Calu3 (cell line): Measurements from ENCODE around the gene AQP6. TPM values are rescaled to one million over a fixed set of nuclear protein-coding genes. Genes with fewer than 3 reads are reported as not detected.

Source experiments
- BruUV-seq: library from RNA; stranded (reverse); fragments of 400-500 nt; replicated peaks from 2 replicates; lab custom pipeline; 2021; lab: Mats Ljungman, UMichigan
- CTCF ChIA-PET: fragments of 300-600 bp; sonication (Branson Sonifier 250); formaldehyde crosslinking; loops from one replicate; lab custom pipeline; 2022; ENCODE audit warnings: antibody characterized with exemption; lab: Charles Lee
- DNase-seq: peaks from one replicate; pipeline ENCODE4 v3.0.0; 2022
- H3K27ac Mint-ChIP-seq: one replicate; pipeline ENCODE4 v1.8.0; 2022; ENCODE audit warnings: mixed read lengths; ENCODE audit not compliant: unreplicated experiment
- H3K27me3 Mint-ChIP-seq: one replicate; pipeline ENCODE4 v1.8.0; 2022; ENCODE audit warnings: mixed read lengths; ENCODE audit not compliant: unreplicated experiment
- H3K36me3 Mint-ChIP-seq: one replicate; pipeline ENCODE4 v1.8.0; 2022; ENCODE audit warnings: mild to moderate bottlenecking, moderate library complexity, mixed read lengths; ENCODE audit not compliant: insufficient read depth, unreplicated experiment
- H3K4me1 Mint-ChIP-seq: one replicate; pipeline ENCODE4 v1.8.0; 2022; ENCODE audit warnings: mild to moderate bottlenecking, low read depth, mixed read lengths; ENCODE audit not compliant: unreplicated experiment
- H3K4me3 Mint-ChIP-seq: one replicate; pipeline ENCODE4 v1.8.0; 2022; ENCODE audit warnings: mild to moderate bottlenecking, low read depth, moderate library complexity, mixed read lengths; ENCODE audit not compliant: unreplicated experiment
- H3K9me3 Mint-ChIP-seq: one replicate; pipeline ENCODE4 v1.8.0; 2022; ENCODE audit warnings: low read depth, mixed read lengths; ENCODE audit not compliant: unreplicated experiment
- intact Hi-C: fragments of 100-400 bp; cut with micrococcal nuclease; formaldehyde crosslinking; loops from one replicate; pipeline ENCODE4 v1.10.0; 2022; ENCODE audit not compliant: unreplicated experiment
- total RNA-seq: library from RNA; stranded (reverse); gene quantifications from 2 replicates; pipeline ENCODE4 v1.2.3, GENCODE V29; 2022
- TF ChIP-seq, protein P1 (sequence below): fragments of 200-600 bp; IDR thresholded peaks from one replicate; pipeline ENCODE4 v1.8.0; 2022; ENCODE audit warnings: antibody characterized with exemption; ENCODE audit not compliant: unreplicated experiment

AQP6 gene
- total RNA-seq, 1 experiment from 2014 or later, result 0.94 TPM

DNA sequence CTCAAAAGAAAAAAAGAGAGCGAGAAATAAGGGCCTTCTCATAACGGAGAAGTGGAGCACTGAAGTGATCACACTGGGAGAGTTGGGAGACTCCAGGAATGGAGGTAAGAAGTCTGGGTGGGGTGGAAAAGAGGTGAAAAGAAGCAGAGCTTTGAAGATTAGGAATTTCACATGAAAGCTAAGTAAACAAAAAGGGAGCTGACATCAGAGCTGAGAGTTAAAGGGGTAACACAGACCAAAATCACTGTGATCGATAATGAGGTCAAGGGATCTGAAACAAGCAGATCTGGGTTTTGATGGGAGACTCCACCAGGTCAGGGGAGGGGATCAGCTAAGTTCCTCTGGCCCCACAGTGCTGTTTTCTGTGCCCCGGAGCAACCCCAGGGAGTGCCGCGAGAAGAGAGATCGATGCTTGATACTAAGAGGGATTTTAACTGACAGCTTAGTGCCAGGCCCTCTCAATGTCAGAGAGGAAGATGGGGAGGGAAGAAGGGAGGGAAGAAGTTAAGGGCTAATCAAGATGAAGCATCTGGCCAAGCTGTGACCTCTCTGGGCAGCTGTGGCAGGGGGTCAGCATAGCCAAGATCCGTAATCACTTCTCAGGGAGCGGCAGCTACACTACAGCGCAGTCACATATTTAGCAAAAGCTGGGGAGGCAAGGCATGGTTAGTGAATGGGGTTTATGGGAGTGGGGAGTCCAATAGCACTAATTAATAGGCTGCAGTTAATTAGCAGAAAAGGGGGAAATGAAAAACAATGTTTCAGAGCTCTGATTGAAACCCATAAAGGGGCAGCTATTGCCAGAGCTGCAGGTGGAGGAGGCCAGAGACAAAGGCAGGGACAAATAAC, 8.0 kb downstream of the AQP6 start:
- TF ChIP-seq, protein P1, sequence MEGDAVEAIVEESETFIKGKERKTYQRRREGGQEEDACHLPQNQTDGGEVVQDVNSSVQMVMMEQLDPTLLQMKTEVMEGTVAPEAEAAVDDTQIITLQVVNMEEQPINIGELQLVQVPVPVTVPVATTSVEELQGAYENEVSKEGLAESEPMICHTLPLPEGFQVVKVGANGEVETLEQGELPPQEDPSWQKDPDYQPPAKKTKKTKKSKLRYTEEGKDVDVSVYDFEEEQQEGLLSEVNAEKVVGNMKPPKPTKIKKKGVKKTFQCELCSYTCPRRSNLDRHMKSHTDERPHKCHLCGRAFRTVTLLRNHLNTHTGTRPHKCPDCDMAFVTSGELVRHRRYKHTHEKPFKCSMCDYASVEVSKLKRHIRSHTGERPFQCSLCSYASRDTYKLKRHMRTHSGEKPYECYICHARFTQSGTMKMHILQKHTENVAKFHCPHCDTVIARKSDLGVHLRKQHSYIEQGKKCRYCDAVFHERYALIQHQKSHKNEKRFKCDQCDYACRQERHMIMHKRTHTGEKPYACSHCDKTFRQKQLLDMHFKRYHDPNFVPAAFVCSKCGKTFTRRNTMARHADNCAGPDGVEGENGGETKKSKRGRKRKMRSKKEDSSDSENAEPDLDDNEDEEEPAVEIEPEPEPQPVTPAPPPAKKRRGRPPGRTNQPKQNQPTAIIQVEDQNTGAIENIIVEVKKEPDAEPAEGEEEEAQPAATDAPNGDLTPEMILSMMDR, result no peak
- Mint-ChIP-seq H3K36me3 (no peaks in the 10 kb centered on the region), H3K4me1 (no peaks in the 10 kb centered on the region), H3K9me3 (no peaks in the 10 kb centered on the region), H3K4me3 (no peak overlapping the region), H3K27ac (no peak overlapping the region), H3K27me3 (no peaks in the 10 kb centered on the region)
- intact Hi-C loops, result no loop called here
- no TSS peak for BruUV-seq
- no peak for DNase-seq
- CTCF ChIA-PET, result no interaction called here

DNA sequence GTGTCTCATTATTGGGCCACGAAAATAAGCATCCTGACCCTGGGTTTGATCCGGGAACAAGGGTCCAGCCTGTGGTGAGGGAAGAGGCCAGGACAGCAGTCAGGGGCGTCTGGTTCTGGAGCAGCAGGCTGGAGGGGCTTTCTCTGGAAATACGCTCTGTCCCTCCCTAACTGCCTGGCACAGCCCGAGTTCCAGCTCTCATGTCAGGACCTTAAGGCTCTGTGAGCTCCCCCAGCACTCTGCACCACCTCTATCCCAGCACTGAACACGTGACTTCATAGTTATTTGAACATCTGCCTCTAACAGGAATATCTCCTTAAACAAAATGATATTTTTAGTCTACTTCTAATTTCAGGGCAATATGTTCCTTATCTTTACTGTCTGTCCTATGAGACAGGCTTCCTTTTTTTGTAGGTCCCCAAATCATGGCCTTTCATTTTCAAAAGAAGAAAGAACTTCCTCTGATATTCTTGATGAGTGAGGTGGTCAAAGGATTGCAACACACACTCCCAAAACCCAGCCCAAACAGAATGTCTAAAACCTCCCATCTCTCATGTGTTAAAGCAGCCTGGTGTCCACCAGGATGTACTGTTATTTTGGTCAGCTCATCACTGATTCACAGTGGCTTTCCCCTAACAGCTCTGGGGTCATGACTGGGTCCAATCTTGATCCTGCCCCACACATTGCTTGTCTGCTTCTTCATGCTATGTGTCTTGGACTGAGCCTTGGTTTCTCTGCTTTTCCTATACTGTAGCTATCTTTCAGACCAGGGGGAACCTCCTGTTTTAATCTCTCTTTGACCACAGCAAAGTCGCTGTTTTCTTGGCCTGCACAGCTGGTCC, 9.7 kb downstream of the AQP6 start:
- Mint-ChIP-seq H3K27ac (no peak overlapping the region), H3K27me3 (no peaks in the 10 kb centered on the region), H3K4me1 (no peaks in the 10 kb centered on the region), H3K9me3 (no peaks in the 10 kb centered on the region), H3K4me3 (no peak overlapping the region), H3K36me3 (no peaks in the 10 kb centered on the region)
- no peak for DNase-seq
- no TSS peak for BruUV-seq
- intact Hi-C loops, result no loop called here
- CTCF ChIA-PET, result interaction anchor here (0.6 kb wide), 1 partner anchor 93 kb away, joined by 3 read pairs; no protein-coding TSS in a partner anchor
- TF ChIP-seq, protein P1, result no peak

DNA sequence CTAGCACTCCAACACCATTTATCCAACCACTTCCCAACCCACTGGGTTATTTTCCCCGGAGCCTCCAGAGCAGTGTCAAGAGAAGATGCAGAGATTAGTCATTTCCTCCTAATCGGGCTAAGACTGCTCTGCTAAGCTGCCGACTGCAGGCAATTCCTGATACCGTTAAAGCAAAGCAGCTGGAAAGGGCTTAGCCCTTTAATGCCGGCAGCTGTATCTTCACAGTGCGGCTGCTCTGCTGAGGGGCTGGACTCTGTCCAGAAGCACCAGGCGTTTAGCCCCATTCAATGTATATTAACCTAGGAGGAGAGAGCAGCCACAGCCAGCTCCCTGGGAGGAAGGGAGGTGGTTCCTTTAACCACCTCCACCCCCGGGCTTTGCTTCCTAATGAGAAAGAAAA, 11.1 kb downstream of the AQP6 start:
- Mint-ChIP-seq H3K4me1 (no peaks in the 10 kb centered on the region), H3K4me3 (no peak overlapping the region), H3K27ac (no peak overlapping the region), H3K9me3 (no peaks in the 10 kb centered on the region), H3K27me3 (no peaks in the 10 kb centered on the region), H3K36me3 (no peaks in the 10 kb centered on the region)
- TF ChIP-seq, protein P1, result no peak
- no TSS peak for BruUV-seq
- CTCF ChIA-PET, result no interaction called here
- no peak for DNase-seq
- intact Hi-C loops, result no loop called here

DNA sequence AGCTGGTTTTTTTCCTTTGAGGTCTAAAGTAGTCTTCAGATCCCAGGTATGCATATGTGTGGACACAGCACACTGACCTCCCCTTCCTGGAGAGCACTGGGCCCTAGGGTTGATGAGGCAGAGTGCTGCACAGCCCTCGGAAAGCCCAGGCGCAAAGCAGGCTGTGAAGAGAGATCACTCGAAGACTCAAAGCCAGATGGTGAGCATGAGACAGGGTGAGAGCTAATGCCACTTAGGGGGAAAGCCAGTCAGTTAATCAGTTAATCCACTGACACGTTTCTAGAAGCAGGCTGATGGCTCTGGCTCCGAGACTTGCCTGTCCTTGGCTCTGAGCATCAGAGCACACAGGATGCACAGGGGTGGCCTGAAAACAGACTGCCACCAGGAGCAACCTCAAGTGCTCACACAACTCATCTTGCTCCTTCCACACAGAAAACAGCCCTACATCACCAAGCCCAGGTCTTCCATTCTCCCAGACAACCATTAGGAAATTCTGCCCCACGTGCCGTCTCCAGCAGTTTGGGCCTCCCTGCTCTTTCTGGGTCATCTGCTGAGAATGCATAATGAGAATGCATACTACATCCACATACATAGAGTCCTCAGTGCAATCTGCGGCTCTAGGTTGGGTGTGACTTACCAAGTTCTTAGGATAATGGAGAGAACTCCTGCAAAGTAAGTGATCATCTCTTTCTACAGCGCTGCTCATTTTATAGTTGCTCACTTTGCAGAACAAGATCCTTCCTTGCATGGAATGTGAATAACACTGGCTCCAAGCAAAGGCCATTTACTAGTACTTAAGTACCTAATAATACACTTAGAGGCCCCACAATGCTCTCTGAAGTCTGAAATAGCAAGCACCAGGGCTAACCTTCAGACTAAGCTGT, 12.0 kb downstream of the AQP6 start:
- H3K36me3 Mint-ChIP-seq, result no peaks in the 10 kb centered on the region
- H3K4me1 Mint-ChIP-seq, result no peaks in the 10 kb centered on the region
- CTCF ChIA-PET, result no interaction called here
- intact Hi-C loops, result no loop called here
- no peak for DNase-seq
- no peak overlapping the region for H3K27ac Mint-ChIP-seq
- H3K4me3 Mint-ChIP-seq, result no peak overlapping the region
- H3K27me3 Mint-ChIP-seq, result no peaks in the 10 kb centered on the region
- TF ChIP-seq, protein P1, result no peak
- no TSS peak for BruUV-seq
- no peaks in the 10 kb centered on the region for H3K9me3 Mint-ChIP-seq
